Stimulated activated memory B cell treated with anti-CD40 and anti-IgM and Interleukin-4, amounts not matched to agents 10 μg/mL and 1 μg/mL and 100 μg/mL, for 72 hours (primary cell): ENCODE data around the gene THBS4.

Source experiments
- ATAC-seq: fragments of 150-1000 bp; cut with Tn5 transposase; 2 replicates; pipeline ENCODE4 v1.10.0; 2021
- H3K27ac Mint-ChIP-seq: one replicate; pipeline ENCODE4 v1.8.0; 2022; ENCODE audit warnings: mild to moderate bottlenecking, mixed read lengths
- H3K27me3 Mint-ChIP-seq: one replicate; pipeline ENCODE4 v1.8.0; 2022; ENCODE audit warnings: mixed read lengths
- H3K36me3 Mint-ChIP-seq: one replicate; pipeline ENCODE4 v1.8.0; 2022; ENCODE audit warnings: mixed read lengths
- H3K4me1 Mint-ChIP-seq: one replicate; pipeline ENCODE4 v1.8.0; 2022; ENCODE audit warnings: mixed read lengths
- H3K4me3 Mint-ChIP-seq: one replicate; pipeline ENCODE4 v1.8.0; 2022; ENCODE audit warnings: mild to moderate bottlenecking, moderate library complexity, mixed read lengths
- H3K9me3 Mint-ChIP-seq: one replicate; pipeline ENCODE4 v1.8.0; 2022; ENCODE audit warnings: mixed read lengths

Gene THBS4

DNA sequence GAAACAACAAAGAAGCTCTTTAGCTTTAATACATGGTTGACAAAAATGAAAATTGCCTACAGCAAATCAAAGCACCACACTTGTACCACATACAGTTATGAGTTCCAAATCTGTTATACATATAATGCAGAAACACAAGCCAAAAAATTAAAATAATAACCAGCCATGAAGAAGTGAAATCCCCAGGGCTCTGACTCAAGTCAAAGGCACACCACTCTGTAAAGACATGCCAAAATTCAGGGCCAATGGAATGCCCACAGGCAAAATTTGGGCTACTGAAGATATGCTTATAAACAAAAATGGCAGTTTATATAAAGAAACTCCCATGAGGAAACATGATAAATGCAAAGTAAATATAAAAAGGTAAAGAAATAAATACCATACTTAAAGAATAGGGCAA, 29.0 kb downstream of the THBS4 start:
- no peak for ATAC-seq
- H3K9me3 Mint-ChIP-seq = no peaks in the 10 kb centered on the region
- no peak overlapping the region for H3K27ac Mint-ChIP-seq
- H3K27me3 Mint-ChIP-seq = no peaks in the 10 kb centered on the region
- H3K4me1 Mint-ChIP-seq = no peaks in the 10 kb centered on the region
- H3K4me3 Mint-ChIP-seq = no peak overlapping the region
- H3K36me3 Mint-ChIP-seq = no peaks in the 10 kb centered on the region

- Mint-ChIP-seq H3K27ac (no peak overlapping the region), H3K36me3 (no peaks in the 10 kb centered on the region), H3K4me3 (no peak overlapping the region), H3K4me1 (peaks cover 17% of the 10 kb centered on the region), H3K27me3 (no peaks in the 10 kb centered on the region), H3K9me3 (no peaks in the 10 kb centered on the region)
- no peak for ATAC-seq
These were observed 31.9 kb downstream of the THBS4 start for GRCh38 chr5:80067016-80067415.

GRCh38 chr5:80067531-80068245, 32.5 kb downstream of the THBS4 start:
- ATAC-seq = no peak
- Mint-ChIP-seq H3K36me3 (no peaks in the 10 kb centered on the region), H3K9me3 (no peaks in the 10 kb centered on the region), H3K4me1 (peaks cover 17% of the 10 kb centered on the region), H3K27me3 (no peaks in the 10 kb centered on the region), H3K4me3 (no peak overlapping the region), H3K27ac (no peak overlapping the region)

GRCh38 chr5:80068246-80068636, 33.1 kb downstream of the THBS4 start:
- no peak for ATAC-seq
- H3K27me3 Mint-ChIP-seq = no peaks in the 10 kb centered on the region
- H3K9me3 Mint-ChIP-seq = no peaks in the 10 kb centered on the region
- H3K36me3 Mint-ChIP-seq = no peaks in the 10 kb centered on the region
- peaks cover 17% of the 10 kb centered on the region for H3K4me1 Mint-ChIP-seq
- no peak overlapping the region for H3K27ac Mint-ChIP-seq
- H3K4me3 Mint-ChIP-seq = no peak overlapping the region

- H3K4me1 Mint-ChIP-seq = peaks cover 17% of the 10 kb centered on the region
- H3K27me3 Mint-ChIP-seq = no peaks in the 10 kb centered on the region
- H3K9me3 Mint-ChIP-seq = no peaks in the 10 kb centered on the region
- H3K27ac Mint-ChIP-seq = no peak overlapping the region
- H3K4me3 Mint-ChIP-seq = no peak overlapping the region
- no peaks in the 10 kb centered on the region for H3K36me3 Mint-ChIP-seq
- ATAC-seq = no peak
These were observed 33.6 kb downstream of the THBS4 start for GRCh38 chr5:80068775-80069174.

GRCh38 chr5:80069251-80069800, 34.2 kb downstream of the THBS4 start:
- no peak for ATAC-seq
- H3K27me3 Mint-ChIP-seq = no peaks in the 10 kb centered on the region
- no peaks in the 10 kb centered on the region for H3K36me3 Mint-ChIP-seq
- H3K4me1 Mint-ChIP-seq = peaks cover 17% of the 10 kb centered on the region
- H3K4me3 Mint-ChIP-seq = no peak overlapping the region
- peak overlapping the region; percentile 57 for H3K27ac Mint-ChIP-seq
- H3K9me3 Mint-ChIP-seq = no peaks in the 10 kb centered on the region

DNA sequence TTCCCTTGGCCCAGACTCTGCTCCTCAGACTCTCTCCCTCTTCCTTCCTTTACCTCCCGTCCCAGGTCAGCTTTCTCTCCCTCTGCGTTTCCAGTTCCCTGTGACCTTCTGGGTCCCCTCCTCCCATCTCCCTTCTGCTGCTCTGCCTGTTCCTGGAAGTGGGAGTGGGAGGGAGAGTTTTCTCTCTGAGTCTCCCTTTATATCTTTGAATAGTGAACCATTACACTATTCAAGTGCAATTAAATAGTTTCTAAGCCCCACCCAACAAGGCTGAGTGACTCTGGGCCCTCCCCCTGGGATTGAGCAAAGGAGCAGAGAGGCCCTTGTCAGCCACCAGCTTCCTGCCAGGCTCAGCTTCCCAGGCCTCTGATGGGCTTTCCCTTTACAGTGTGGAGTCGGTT, 34.8 kb downstream of the THBS4 start:
- Mint-ChIP-seq H3K9me3 (no peaks in the 10 kb centered on the region), H3K27me3 (no peaks in the 10 kb centered on the region), H3K36me3 (no peaks in the 10 kb centered on the region), H3K27ac (peak overlapping the region; percentile 57), H3K4me3 (no peak overlapping the region), H3K4me1 (peaks cover 17% of the 10 kb centered on the region)
- ATAC-seq = no peak

GRCh38 chr5:80070338-80071056, 35.3 kb downstream of the THBS4 start:
- Mint-ChIP-seq H3K4me1 (peaks cover 17% of the 10 kb centered on the region), H3K27ac (peak overlapping the region; percentile 57), H3K36me3 (no peaks in the 10 kb centered on the region), H3K9me3 (no peaks in the 10 kb centered on the region), H3K4me3 (no peak overlapping the region), H3K27me3 (no peaks in the 10 kb centered on the region)
- peak; percentile 77 for ATAC-seq

- no peak overlapping the region for H3K4me3 Mint-ChIP-seq
- no peak for ATAC-seq
- H3K4me1 Mint-ChIP-seq = peaks cover 17% of the 10 kb centered on the region
- no peaks in the 10 kb centered on the region for H3K27me3 Mint-ChIP-seq
- no peaks in the 10 kb centered on the region for H3K36me3 Mint-ChIP-seq
- no peak overlapping the region for H3K27ac Mint-ChIP-seq
- H3K9me3 Mint-ChIP-seq = no peaks in the 10 kb centered on the region
These were observed 36.4 kb downstream of the THBS4 start for GRCh38 chr5:80071510-80072021.

DNA sequence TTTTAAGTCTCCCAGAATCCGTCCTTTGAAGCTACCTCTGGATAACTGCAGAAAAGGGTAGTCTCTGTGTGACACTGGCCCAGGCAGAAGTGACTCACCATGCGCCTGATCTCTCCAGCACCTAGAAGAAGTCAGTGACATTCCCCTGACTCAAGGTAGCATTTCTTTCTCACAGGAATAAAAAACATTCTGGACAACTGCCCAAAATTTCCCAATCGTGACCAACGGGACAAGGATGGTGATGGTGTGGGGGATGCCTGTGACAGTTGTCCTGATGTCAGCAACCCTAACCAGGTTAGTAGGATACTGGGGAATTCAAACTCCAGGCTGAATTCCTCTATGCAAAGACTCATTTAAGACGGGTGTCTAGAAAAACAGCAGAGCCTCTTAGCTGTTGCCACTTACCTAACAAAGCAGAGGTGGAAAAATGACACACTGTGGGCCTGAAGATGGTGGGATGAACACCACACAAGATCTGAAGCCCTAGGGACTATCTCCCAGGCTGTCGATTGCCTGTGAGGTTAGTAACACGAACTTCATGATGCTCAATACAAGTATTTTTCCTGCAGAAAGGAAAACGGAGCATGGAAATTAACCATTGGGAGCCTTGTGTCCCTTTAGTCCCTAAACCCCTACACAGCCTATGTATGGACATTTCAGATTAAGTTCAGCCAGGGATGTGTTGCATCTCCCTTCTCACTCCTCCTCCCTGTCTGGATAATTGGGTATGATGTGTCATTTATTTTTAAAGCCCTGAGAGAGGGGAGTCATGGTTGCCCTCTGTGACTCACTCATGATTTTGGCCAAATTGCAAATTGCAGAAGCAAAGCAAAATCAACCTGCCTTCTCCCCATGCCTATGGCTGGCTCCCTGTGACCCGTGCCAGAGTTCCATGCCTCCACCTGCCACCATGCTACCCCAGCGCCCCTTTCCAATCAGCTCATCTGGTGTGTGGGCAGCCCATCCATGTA, 37.2 kb downstream of the THBS4 start:
- no peak for ATAC-seq
- Mint-ChIP-seq H3K27ac (no peak overlapping the region), H3K27me3 (no peaks in the 10 kb centered on the region), H3K36me3 (no peaks in the 10 kb centered on the region), H3K4me1 (peaks cover 17% of the 10 kb centered on the region), H3K4me3 (no peak overlapping the region), H3K9me3 (no peaks in the 10 kb centered on the region)

DNA sequence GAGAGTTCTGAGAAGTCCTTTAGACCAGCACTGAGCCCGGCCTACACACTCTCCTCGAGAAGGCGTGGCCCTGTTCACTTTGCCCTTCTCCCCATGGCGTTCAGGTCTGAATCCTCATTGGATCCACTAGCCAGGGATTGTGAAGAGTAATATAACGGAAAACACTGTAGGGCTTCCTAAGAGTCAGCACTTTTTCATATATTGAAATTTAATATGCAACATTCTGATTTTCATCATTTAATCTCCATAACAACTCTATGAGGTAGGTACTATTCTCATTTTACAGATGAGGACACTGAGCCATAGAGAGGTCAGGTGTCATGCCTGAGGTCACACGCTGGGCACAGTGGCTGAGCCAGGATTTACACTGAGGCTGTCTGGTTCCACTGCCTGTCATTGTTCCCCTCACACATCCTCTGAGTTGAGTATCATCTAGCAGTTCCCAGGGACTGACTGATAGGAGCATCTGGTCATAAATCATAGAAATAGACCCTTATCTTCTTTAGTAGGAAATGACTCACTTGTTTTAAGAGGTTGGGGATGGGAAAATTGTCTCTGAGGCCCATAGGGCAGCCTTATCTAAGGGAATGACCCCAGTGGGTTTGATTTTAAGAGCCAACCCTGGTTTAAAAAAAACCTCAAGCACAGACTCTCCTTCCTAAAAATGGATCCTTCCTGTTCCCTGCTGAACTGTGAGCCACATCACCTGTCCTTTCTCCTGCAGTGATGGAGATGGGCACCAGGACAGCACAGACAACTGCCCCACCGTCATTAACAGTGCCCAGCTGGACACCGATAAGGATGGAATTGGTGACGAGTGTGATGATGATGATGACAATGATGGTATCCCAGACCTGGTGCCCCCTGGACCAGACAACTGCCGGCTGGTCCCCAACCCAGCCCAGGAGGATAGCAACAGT, 41.2 kb downstream of the THBS4 start:
- no peak for ATAC-seq
- Mint-ChIP-seq H3K27me3 (no peaks in the 10 kb centered on the region), H3K36me3 (no peaks in the 10 kb centered on the region), H3K27ac (no peak overlapping the region), H3K9me3 (no peaks in the 10 kb centered on the region), H3K4me1 (no peaks in the 10 kb centered on the region), H3K4me3 (no peak overlapping the region)

DNA sequence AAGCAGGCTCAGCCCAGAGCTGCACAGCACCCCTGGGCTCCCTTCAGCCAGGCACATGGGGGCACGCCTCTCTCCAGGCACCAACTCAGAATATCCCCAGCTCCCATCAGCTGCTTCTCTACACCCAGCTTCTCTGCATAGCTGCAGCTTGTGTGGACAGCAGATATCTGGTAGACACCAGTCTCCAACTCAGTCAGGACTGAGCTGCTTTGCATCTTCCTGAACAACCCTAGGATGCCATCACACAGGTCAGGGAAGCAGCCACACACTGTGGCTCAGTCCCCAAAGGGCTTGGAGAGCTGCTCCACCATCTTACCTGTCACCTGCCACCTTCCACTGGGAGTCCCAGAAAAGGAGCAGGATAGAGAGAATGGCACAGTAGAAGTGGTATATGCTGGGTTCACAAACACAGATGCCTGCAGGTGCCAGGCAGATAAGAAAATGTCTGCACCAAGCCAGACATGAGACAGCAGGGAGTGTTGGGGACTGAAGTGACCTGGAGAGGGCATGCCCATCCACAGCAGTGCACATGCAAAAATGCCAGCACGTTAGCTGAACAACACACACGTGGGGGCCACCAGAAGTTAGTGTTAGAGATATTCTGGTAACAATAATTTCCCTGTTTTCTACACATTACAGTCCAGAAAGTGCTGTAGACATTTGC, 42.0 kb downstream of the THBS4 start:
- Mint-ChIP-seq H3K36me3 (no peaks in the 10 kb centered on the region), H3K27me3 (no peaks in the 10 kb centered on the region), H3K9me3 (no peaks in the 10 kb centered on the region), H3K4me3 (no peak overlapping the region), H3K4me1 (no peaks in the 10 kb centered on the region), H3K27ac (no peak overlapping the region)
- no peak for ATAC-seq

DNA sequence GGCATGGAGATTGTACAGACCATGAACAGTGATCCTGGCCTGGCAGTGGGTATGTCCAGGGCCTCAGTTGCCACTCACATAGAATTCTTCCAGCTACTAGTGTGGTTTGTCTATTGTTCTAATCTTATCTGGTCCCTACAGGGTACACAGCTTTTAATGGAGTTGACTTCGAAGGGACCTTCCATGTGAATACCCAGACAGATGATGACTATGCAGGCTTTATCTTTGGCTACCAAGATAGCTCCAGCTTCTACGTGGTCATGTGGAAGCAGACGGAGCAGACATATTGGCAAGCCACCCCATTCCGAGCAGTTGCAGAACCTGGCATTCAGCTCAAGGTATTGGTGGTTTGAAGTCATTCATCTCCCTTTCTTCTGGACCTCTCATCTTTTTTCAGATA, 43.8 kb downstream of the THBS4 start:
- Mint-ChIP-seq H3K9me3 (no peaks in the 10 kb centered on the region), H3K4me3 (no peak overlapping the region), H3K36me3 (no peaks in the 10 kb centered on the region), H3K27ac (no peak overlapping the region), H3K27me3 (no peaks in the 10 kb centered on the region), H3K4me1 (peaks cover 6% of the 10 kb centered on the region)
- no peak for ATAC-seq

- no peak for ATAC-seq
These were observed 47.1 kb downstream of the THBS4 start for GRCh38 chr5:80082281-80082680.

More at GRCh38 chr5:80082281-80082680, 47.1 kb downstream of the THBS4 start:
- Mint-ChIP-seq H3K4me1 (peaks cover 6% of the 10 kb centered on the region), H3K36me3 (no peaks in the 10 kb centered on the region), H3K4me3 (no peak overlapping the region), H3K27me3 (peaks cover 13% of the 10 kb centered on the region), H3K9me3 (no peaks in the 10 kb centered on the region), H3K27ac (no peak overlapping the region)
